GM21423 (cell line): ENCODE results near the gene BIVM.

Experiments used
- ATAC-seq: cut with Tn5 transposase; IDR thresholded peaks from one replicate; pipeline ENCODE4 v1.9.1; 2021; ENCODE audit warnings: mild to moderate bottlenecking, moderate library complexity; ENCODE audit not compliant: unreplicated experiment

The BIVM gene

DNA sequence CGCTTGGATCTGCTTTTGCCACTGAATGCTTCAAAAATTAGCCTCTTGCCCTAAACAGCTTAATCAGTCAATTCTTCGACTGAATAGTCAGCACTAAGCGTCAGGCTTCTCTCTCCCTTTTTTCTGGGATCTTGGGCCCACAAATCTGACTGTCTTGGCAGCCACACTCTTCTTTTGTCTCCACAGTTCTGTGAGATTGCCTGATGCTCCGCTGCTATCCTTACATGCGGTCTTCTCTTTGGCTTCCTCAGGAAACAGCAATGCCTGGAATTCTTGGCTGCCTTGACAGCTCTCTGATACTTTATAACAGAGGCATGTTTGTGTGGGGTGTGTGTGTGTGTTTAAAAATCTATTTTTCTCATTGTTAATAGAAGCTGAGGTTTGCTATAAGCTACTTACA, 79.6 kb downstream of the BIVM start:
- ATAC-seq = no peak

GRCh38 chr13:102879793-102880499, 81.0 kb downstream of the BIVM start:
- ATAC-seq = no peak

- ATAC-seq = no peak
Measured at GRCh38 chr13:102881819-102882686, 83.1 kb downstream of the BIVM start.
